SK-N-SH treated with all-trans-retinoic acid at 6 μM for 48 hours (cell line): ENCODE measurements around the gene NRK.
"Not testable (repeated sequence)": the region's sequence is repeated elsewhere in the genome, so short reads cannot be mapped to it uniquely, and the experiment has no call there.

Experiments used
- ATAC-seq: fragments of 200-7000 bp; cut with Tn5 transposase; 3 replicates; pipeline ENCODE4 v1.9.1; 2020; ENCODE audit warnings: mild to moderate bottlenecking, moderate library complexity
- ARNTL ChIP-seq: fragments of 450-650 bp; formaldehyde crosslinking; IDR thresholded peaks from 2 replicates; pipeline ENCODE4 v1.5.0; 2020; ENCODE audit warnings: low read depth, mild to moderate bottlenecking, moderate library complexity, borderline replicate concordance
- BACH2 ChIP-seq: fragments of 250-450 bp; sonication (Bioruptor Pico); IDR thresholded peaks from 2 replicates; pipeline ENCODE4 v1.9.0; 2021; ENCODE audit warnings: mild to moderate bottlenecking, borderline replicate concordance
- CSDC2 ChIP-seq: fragments of 250-450 bp; sonication (Bioruptor Pico); IDR thresholded peaks from 2 replicates; pipeline ENCODE4 v1.5.0; 2020; ENCODE audit warnings: mild to moderate bottlenecking, moderate library complexity
- ESRRG ChIP-seq: fragments of 250-450 bp; sonication (Bioruptor Pico); IDR thresholded peaks from 2 replicates; pipeline ENCODE4 v1.6.1; 2021; ENCODE audit warnings: mild to moderate bottlenecking
- ISL1 ChIP-seq: fragments of 250-450 bp; sonication (Bioruptor Pico); IDR thresholded peaks from 2 replicates; pipeline ENCODE4 v2.1.2; 2022; ENCODE audit warnings: mild to moderate bottlenecking, moderate library complexity
- OSR1 ChIP-seq: fragments of 250-450 bp; sonication (Bioruptor Pico); IDR thresholded peaks from 2 replicates; pipeline ENCODE4 v1.8.0; 2022; ENCODE audit warnings: moderate library complexity, mild to moderate bottlenecking, inconsistent platforms
- PPARA ChIP-seq: fragments of 250-450 bp; sonication (Bioruptor Pico); IDR thresholded peaks from 2 replicates; pipeline ENCODE4 v1.5.0; 2020; ENCODE audit warnings: mild to moderate bottlenecking, borderline replicate concordance
- RARB ChIP-seq: fragments of 250-450 bp; sonication (Bioruptor Pico); IDR thresholded peaks from 2 replicates; pipeline ENCODE4 v1.8.0; 2021; ENCODE audit warnings: mild to moderate bottlenecking, moderate library complexity
- TCF4 ChIP-seq: fragments of 250-450 bp; sonication (Bioruptor Pico); IDR thresholded peaks from 2 replicates; pipeline ENCODE4 v1.8.0; 2021; ENCODE audit warnings: mild to moderate bottlenecking, moderate library complexity, borderline replicate concordance
- TOX ChIP-seq: fragments of 250-450 bp; sonication (Bioruptor Pico); IDR thresholded peaks from 2 replicates; pipeline ENCODE4 v1.8.0; 2021; ENCODE audit warnings: mild to moderate bottlenecking, moderate library complexity, borderline replicate concordance
- ZC3H10 ChIP-seq: fragments of 250-450 bp; sonication (Bioruptor Pico); IDR thresholded peaks from 2 replicates; pipeline ENCODE4 v1.5.1; 2021; ENCODE audit warnings: mild to moderate bottlenecking, moderate library complexity
- ZFP3 ChIP-seq: fragments of 250-450 bp; sonication (Bioruptor Pico); IDR thresholded peaks from 2 replicates; pipeline ENCODE4 v1.5.0; 2020; ENCODE audit warnings: mild to moderate bottlenecking, moderate library complexity
- ZFP30 ChIP-seq: fragments of 450-650 bp; formaldehyde crosslinking; IDR thresholded peaks from 2 replicates; pipeline ENCODE4 v1.5.0; 2022; ENCODE audit warnings: mild to moderate bottlenecking, moderate library complexity
- ZNF565 ChIP-seq: fragments of 450-650 bp; formaldehyde crosslinking; conservative IDR thresholded peaks from 2 replicates; pipeline ENCODE4 v1.5.0; 2020; ENCODE audit warnings: low read depth, mild to moderate bottlenecking, moderate library complexity
- ZNF70 ChIP-seq: fragments of 450-650 bp; formaldehyde crosslinking; IDR thresholded peaks from 2 replicates; pipeline ENCODE4 v1.5.0; 2020; ENCODE audit warnings: mild to moderate bottlenecking, moderate library complexity
- ZNF8 ChIP-seq: fragments of 450-650 bp; formaldehyde crosslinking; IDR thresholded peaks from 2 replicates; pipeline ENCODE4 v1.5.0; 2020; ENCODE audit warnings: mild to moderate bottlenecking, moderate library complexity
- TF ChIP-seq, protein P1 (sequence below): fragments of 250-450 bp; sonication (Bioruptor Pico); IDR thresholded peaks from 2 replicates; pipeline ENCODE4 v1.8.0; 2021; ENCODE audit warnings: low read depth, mild to moderate bottlenecking, moderate library complexity, borderline replicate concordance
- TF ChIP-seq, protein P2 (sequence below): fragments of 250-450 bp; sonication (Bioruptor Pico); IDR thresholded peaks from 2 replicates; pipeline ENCODE4 v1.8.0; 2020; ENCODE audit warnings: mild to moderate bottlenecking, moderate library complexity, borderline replicate concordance
- TF ChIP-seq, protein P3 (sequence below): fragments of 250-450 bp; sonication (Bioruptor Pico); IDR thresholded peaks from 2 replicates; pipeline ENCODE4 v1.5.0; 2020; ENCODE audit warnings: mild to moderate bottlenecking, moderate library complexity
- TF ChIP-seq, protein P4 (sequence below): fragments of 250-450 bp; sonication (Bioruptor Pico); IDR thresholded peaks from 2 replicates; pipeline ENCODE4 v1.5.1; 2021; ENCODE audit warnings: mild to moderate bottlenecking, moderate library complexity
- TF ChIP-seq, protein P5 (sequence below): fragments of 250-450 bp; sonication (Bioruptor Pico); IDR thresholded peaks from 2 replicates; pipeline ENCODE4 v1.5.1; 2020; ENCODE audit warnings: low read depth, mild to moderate bottlenecking, moderate library complexity

Gene NRK

DNA sequence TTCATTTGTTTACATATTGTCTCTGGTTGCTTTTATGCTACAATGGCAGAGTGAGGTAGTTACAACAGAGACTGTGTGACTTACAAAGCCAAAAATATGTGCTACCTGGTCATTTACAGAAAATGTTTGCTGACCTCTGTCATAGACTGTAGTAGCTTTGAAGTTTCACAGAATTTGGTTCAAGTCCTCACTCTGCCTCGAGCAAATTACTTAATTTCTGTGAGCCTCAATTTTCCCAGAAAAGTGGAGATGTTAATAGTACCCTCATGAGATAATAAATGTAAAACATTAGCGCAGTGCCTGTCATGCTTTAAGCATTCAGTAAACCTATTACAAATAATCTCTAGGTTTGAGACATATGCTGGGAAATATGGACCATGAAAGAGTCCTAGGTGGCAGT lies 18.4 kb upstream of the NRK start:
- ATAC-seq, result no peak
- TF ChIP-seq ESRRG (CRISPR knock-in tag) (no peak), ZNF70 (no peak), ZC3H10 (CRISPR knock-in tag) (no peak), TCF4 (CRISPR knock-in tag) (no peak), CSDC2 (no peak), ISL1 (CRISPR knock-in tag) (no peak), RARB (CRISPR knock-in tag) (no peak), ZNF8 (no peak), ZNF565 (CRISPR knock-in tag) (no peak), PPARA (CRISPR knock-in tag) (no peak), BACH2 (no peak), OSR1 (CRISPR knock-in tag) (no peak), ARNTL (no peak)
- TF ChIP-seq, protein P1, sequence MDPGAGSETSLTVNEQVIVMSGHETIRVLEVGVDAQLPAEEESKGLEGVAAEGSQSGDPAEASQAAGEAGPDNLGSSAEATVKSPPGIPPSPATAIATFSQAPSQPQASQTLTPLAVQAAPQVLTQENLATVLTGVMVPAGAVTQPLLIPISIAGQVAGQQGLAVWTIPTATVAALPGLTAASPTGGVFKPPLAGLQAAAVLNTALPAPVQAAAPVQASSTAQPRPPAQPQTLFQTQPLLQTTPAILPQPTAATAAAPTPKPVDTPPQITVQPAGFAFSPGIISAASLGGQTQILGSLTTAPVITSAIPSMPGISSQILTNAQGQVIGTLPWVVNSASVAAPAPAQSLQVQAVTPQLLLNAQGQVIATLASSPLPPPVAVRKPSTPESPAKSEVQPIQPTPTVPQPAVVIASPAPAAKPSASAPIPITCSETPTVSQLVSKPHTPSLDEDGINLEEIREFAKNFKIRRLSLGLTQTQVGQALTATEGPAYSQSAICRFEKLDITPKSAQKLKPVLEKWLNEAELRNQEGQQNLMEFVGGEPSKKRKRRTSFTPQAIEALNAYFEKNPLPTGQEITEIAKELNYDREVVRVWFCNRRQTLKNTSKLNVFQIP, result no peak
- TF ChIP-seq, protein P2, sequence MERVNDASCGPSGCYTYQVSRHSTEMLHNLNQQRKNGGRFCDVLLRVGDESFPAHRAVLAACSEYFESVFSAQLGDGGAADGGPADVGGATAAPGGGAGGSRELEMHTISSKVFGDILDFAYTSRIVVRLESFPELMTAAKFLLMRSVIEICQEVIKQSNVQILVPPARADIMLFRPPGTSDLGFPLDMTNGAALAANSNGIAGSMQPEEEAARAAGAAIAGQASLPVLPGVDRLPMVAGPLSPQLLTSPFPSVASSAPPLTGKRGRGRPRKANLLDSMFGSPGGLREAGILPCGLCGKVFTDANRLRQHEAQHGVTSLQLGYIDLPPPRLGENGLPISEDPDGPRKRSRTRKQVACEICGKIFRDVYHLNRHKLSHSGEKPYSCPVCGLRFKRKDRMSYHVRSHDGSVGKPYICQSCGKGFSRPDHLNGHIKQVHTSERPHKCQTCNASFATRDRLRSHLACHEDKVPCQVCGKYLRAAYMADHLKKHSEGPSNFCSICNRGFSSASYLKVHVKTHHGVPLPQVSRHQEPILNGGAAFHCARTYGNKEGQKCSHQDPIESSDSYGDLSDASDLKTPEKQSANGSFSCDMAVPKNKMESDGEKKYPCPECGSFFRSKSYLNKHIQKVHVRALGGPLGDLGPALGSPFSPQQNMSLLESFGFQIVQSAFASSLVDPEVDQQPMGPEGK (CRISPR knock-in tag), result no peak
- TF ChIP-seq, protein P3, sequence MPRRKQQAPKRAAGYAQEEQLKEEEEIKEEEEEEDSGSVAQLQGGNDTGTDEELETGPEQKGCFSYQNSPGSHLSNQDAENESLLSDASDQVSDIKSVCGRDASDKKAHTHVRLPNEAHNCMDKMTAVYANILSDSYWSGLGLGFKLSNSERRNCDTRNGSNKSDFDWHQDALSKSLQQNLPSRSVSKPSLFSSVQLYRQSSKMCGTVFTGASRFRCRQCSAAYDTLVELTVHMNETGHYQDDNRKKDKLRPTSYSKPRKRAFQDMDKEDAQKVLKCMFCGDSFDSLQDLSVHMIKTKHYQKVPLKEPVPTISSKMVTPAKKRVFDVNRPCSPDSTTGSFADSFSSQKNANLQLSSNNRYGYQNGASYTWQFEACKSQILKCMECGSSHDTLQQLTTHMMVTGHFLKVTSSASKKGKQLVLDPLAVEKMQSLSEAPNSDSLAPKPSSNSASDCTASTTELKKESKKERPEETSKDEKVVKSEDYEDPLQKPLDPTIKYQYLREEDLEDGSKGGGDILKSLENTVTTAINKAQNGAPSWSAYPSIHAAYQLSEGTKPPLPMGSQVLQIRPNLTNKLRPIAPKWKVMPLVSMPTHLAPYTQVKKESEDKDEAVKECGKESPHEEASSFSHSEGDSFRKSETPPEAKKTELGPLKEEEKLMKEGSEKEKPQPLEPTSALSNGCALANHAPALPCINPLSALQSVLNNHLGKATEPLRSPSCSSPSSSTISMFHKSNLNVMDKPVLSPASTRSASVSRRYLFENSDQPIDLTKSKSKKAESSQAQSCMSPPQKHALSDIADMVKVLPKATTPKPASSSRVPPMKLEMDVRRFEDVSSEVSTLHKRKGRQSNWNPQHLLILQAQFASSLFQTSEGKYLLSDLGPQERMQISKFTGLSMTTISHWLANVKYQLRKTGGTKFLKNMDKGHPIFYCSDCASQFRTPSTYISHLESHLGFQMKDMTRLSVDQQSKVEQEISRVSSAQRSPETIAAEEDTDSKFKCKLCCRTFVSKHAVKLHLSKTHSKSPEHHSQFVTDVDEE (CRISPR knock-in tag), result no peak
- TF ChIP-seq, protein P4, sequence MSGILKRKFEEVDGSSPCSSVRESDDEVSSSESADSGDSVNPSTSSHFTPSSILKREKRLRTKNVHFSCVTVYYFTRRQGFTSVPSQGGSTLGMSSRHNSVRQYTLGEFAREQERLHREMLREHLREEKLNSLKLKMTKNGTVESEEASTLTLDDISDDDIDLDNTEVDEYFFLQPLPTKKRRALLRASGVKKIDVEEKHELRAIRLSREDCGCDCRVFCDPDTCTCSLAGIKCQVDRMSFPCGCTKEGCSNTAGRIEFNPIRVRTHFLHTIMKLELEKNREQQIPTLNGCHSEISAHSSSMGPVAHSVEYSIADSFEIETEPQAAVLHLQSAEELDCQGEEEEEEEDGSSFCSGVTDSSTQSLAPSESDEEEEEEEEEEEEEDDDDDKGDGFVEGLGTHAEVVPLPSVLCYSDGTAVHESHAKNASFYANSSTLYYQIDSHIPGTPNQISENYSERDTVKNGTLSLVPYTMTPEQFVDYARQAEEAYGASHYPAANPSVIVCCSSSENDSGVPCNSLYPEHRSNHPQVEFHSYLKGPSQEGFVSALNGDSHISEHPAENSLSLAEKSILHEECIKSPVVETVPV (CRISPR knock-in tag), result no peak

DNA sequence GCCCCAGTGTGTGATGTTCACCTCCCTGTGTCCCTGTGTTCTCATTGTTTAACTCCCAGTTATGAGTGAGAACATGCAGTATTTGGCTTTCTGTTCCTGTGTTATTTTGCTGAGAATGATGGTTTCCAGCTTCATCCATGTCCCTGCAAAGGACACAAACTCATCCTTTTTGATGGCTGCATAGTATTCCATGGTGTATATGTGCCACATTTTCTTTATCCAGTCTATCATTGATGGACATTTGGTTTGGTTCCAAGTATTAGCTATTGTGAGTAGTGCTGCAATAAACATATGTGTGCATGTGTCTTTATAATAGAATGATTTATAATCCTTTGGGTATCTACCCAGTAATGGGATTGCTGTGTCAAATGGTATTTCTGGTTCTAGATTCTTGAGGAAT lies 16.7 kb upstream of the NRK start:
- ATAC-seq, result not testable (repeated sequence)

DNA sequence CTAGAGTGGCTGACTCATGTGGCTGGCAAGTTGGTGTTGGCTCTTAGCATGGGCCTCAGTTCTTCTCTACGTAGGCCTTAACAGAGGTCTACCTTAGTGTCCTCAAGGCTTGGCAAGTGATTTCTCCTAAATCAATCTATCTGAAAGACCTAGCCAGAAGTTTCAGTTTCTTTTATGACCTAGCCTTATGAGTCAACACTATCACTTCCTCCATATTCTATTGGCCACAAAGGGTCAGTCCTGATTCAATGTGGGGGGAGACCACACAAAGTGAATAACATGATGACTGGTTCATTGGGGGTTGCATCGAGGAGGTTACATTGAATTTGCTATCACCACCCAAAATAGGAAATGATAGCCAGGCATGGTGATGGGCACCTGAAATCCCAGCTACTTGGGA lies 5.8 kb upstream of the NRK start:
- ATAC-seq, result no peak
- no peak for TF ChIP-seq ZNF70
- TF ChIP-seq ZFP3, result no peak
- no peak for TF ChIP-seq PPARA (CRISPR knock-in tag)
- TF ChIP-seq ZC3H10 (CRISPR knock-in tag), result no peak
- no peak for TF ChIP-seq ZNF8
- TF ChIP-seq ZFP30 (CRISPR knock-in tag), result no peak
- TF ChIP-seq ARNTL, result no peak
- TF ChIP-seq ISL1 (CRISPR knock-in tag), result no peak
- no peak for TF ChIP-seq TOX
- TF ChIP-seq, protein P4 (CRISPR knock-in tag), result no peak
- TF ChIP-seq, protein P2 (CRISPR knock-in tag), result no peak
- no peak for TF ChIP-seq ZNF565 (CRISPR knock-in tag)
- TF ChIP-seq, protein P5, sequence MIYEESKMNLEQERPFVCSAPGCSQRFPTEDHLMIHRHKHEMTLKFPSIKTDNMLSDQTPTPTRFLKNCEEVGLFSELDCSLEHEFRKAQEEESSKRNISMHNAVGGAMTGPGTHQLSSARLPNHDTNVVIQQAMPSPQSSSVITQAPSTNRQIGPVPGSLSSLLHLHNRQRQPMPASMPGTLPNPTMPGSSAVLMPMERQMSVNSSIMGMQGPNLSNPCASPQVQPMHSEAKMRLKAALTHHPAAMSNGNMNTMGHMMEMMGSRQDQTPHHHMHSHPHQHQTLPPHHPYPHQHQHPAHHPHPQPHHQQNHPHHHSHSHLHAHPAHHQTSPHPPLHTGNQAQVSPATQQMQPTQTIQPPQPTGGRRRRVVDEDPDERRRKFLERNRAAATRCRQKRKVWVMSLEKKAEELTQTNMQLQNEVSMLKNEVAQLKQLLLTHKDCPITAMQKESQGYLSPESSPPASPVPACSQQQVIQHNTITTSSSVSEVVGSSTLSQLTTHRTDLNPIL (CRISPR knock-in tag), result no peak
- TF ChIP-seq, protein P3 (CRISPR knock-in tag), result no peak
